HepG2 (cell line): ENCODE measurements around the gene MTUS2. TPM values are rescaled to one million over a fixed set of nuclear protein-coding genes. Genes with fewer than 3 reads are reported as not detected.

ENCODE experiments used
- ATAC-seq: fragments of 200-7000 bp; cut with Tn5 transposase; 3 replicates; pipeline ENCODE4 v1.9.1; 2020; ENCODE audit warnings: mild to moderate bottlenecking, moderate library complexity
- BruUV-seq: library from RNA; stranded (reverse); fragments of 400-500 nt; replicated peaks from 2 replicates; lab custom pipeline; 2021; lab: Mats Ljungman, UMichigan
- CTCF ChIA-PET: fragments of 300-600 bp; formaldehyde crosslinking; extraction: SDS; loops from one replicate; lab custom pipeline; 2021; ENCODE audit warnings: low total read pairs, inconsistent platforms, low intra/inter-chr PET ratio; lab: Yijun Ruan, JAX
- POLR2A ChIA-PET: fragments of 350-600 bp; sonication (Branson Sonifier 250); formaldehyde crosslinking; loops from one replicate; lab custom pipeline; 2020; ENCODE audit warnings: antibody characterized with exemption, inconsistent platforms; lab: Yijun Ruan, JAX
- DNase-seq: peaks from one replicate; pipeline ENCODE4 v3.0.0-alpha.2; 2015; ENCODE audit warnings: low spot score
- FAIRE-seq: peaks from 3 replicates; lab custom pipeline; 2011; peaks lifted over from hg19 to GRCh38; lab: Jason Lieb, UNC
- H2AFZ ChIP-seq: one replicate; pipeline ENCODE4 v1.6.1; 2011; ENCODE audit warnings: low read length, inconsistent platforms
- H3K27ac ChIP-seq: fragments of 300-600 bp; 3 replicates; pipeline ENCODE4 v1.8.0; 2011; ENCODE audit warnings: mixed run types, mild to moderate bottlenecking, mixed read lengths, low read length, inconsistent platforms; ENCODE audit not compliant: insufficient read depth; ENCODE audit errors: extremely low read length
- H3K27me3 ChIP-seq, 2 experiments: fragments of 200-600 bp in 1 of 2; 2 replicates in 1 of 2; 3 replicates in 1 of 2; pipeline versions ENCODE4 v1.6.0 to v1.8.0; 2011; ENCODE audit warnings: low read length in 2 of 2, mild to moderate bottlenecking in 2 of 2, moderate library complexity in 2 of 2, inconsistent platforms in 1 of 2; ENCODE audit not compliant: insufficient read depth in 2 of 2, control insufficient read depth in 1 of 2
- H3K36me3 ChIP-seq, 2 experiments: fragments of 200-600 bp in 1 of 2; replicated peaks in 1 of 2; 2 replicates in 1 of 2; 3 replicates in 1 of 2; pipeline versions ENCODE4 v1.5.1 to v1.8.0; 2011; ENCODE audit warnings: low read length in 2 of 2, inconsistent platforms in 1 of 2; ENCODE audit not compliant: insufficient read depth in 2 of 2, control insufficient read depth in 1 of 2
- H3K4me1 ChIP-seq: 2 replicates; pipeline ENCODE4 v1.5.1; 2012; ENCODE audit warnings: low read length, inconsistent platforms; ENCODE audit not compliant: insufficient read depth
- H3K4me2 ChIP-seq: 2 replicates; pipeline ENCODE4 v1.6.0; 2011; ENCODE audit warnings: low read depth, low read length, inconsistent platforms
- H3K4me3 ChIP-seq, 3 experiments: fragments of 200-600 bp in 1 of 3; sonication (generic), shearing (Covaris generic) in 1 of 3; replicated peaks in 1 of 3; 2 replicates each; pipeline ENCODE4 v1.5.1; 2011 to 2016; ENCODE audit warnings: low read length in 3 of 3, inconsistent platforms in 2 of 3, low read depth in 2 of 3, mild to moderate bottlenecking in 2 of 3, control low read depth in 1 of 3, mixed read lengths in 1 of 3; ENCODE audit not compliant: insufficient read depth in 1 of 3
- H3K79me2 ChIP-seq: one replicate; pipeline ENCODE4 v1.6.1; 2011; ENCODE audit warnings: low read length, inconsistent platforms; ENCODE audit not compliant: insufficient read depth
- H3K9ac ChIP-seq: 2 replicates; pipeline ENCODE4 v1.6.0; 2011; ENCODE audit warnings: mild to moderate bottlenecking, low read depth, low read length, inconsistent platforms; ENCODE audit not compliant: insufficient read depth
- H3K9me3 ChIP-seq: 2 replicates; pipeline ENCODE4 v1.5.1; 2012; ENCODE audit warnings: mild to moderate bottlenecking, low read length
- H4K20me1 ChIP-seq: 2 replicates; pipeline ENCODE4 v1.6.0; 2011; ENCODE audit warnings: inconsistent platforms, mild to moderate bottlenecking, low read length, moderate library complexity; ENCODE audit not compliant: insufficient read depth
- CERS6 ChIP-seq: sonication (generic); formaldehyde crosslinking; IDR thresholded peaks from 2 replicates; pipeline ENCODE4 v1.5.0; 2020; ENCODE audit warnings: missing genetic modification reagents
- DNMT3B ChIP-seq: conservative IDR thresholded peaks from 2 replicates; pipeline ENCODE4 v1.6.1; 2016; ENCODE audit warnings: missing biosample characterization, control low read depth
- FOXJ3 ChIP-seq: sonication (generic); formaldehyde crosslinking; IDR thresholded peaks from 2 replicates; pipeline ENCODE4 v1.4.0; 2020; ENCODE audit warnings: missing genetic modification reagents, mild to moderate bottlenecking, borderline replicate concordance
- HNF1B ChIP-seq: sonication (generic); formaldehyde crosslinking; IDR thresholded peaks from 2 replicates; pipeline ENCODE4 v1.5.1; 2020; ENCODE audit warnings: mild to moderate bottlenecking, moderate library complexity, missing genetic modification reagents
- ISX ChIP-seq: sonication (generic); formaldehyde crosslinking; conservative IDR thresholded peaks from 2 replicates; pipeline ENCODE4 v1.5.0; 2020; ENCODE audit warnings: missing genetic modification reagents
- MED8 ChIP-seq: sonication (generic); formaldehyde crosslinking; IDR thresholded peaks from 2 replicates; pipeline ENCODE4 v1.8.1; 2023; ENCODE audit warnings: mild to moderate bottlenecking, missing genetic modification reagents; ENCODE audit not compliant: insufficient replicate concordance
- SNRNP70 ChIP-seq: fragments of 200-400 bp; formaldehyde crosslinking; IDR thresholded peaks from 2 replicates; pipeline ENCODE4 v1.6.1; 2017; ENCODE audit warnings: mild to moderate bottlenecking, low read depth, low read length, moderate library complexity
- ZFP82 ChIP-seq: sonication (generic); formaldehyde crosslinking; IDR thresholded peaks from 2 replicates; pipeline ENCODE4 v1.5.1; 2020; ENCODE audit warnings: mild to moderate bottlenecking, missing genetic modification reagents, borderline replicate concordance
- ZNF879 ChIP-seq: sonication (generic); formaldehyde crosslinking; IDR thresholded peaks from 2 replicates; pipeline ENCODE4 v1.8.1; 2023; ENCODE audit warnings: missing genetic modification reagents
- WGBS: methylation state at CpG from one replicate; pipeline ENCODE4 v1.1.6; 2017; ENCODE audit warnings: low lambda C conversion rate; 5-methylcytosine and 5-hydroxymethylcytosine counted together
- in situ Hi-C: cut with HindIII; loops from 2 replicates; pipeline ENCODE4 v1.10.0; 2017; ENCODE audit warnings: low pct_unique_long_range_greater_than_20kb; ENCODE audit not compliant: extremely low pct_ligation_motif_present
- intact Hi-C: fragments of 100-400 bp; cut with micrococcal nuclease; formaldehyde crosslinking; loops from one replicate; pipeline ENCODE4 v1.10.0; 2022; ENCODE audit not compliant: unreplicated experiment
- polyA plus RNA-seq, 8 experiments: library from polyadenylated mRNA; depleted of rRNA in 3 of 8; stranded (reverse) in 7 of 8; unstranded in 1 of 8; fragments of >200 nt; fragmentation: Illumina TruSeq in 4 of 8; extraction: Trizol in 4 of 8; gene quantifications; 2 replicates each; pipeline versions ENCODE4 v1.2.1 to v1.2.3, GENCODE V29; 2011 to 2016; ENCODE audit warnings: low read depth in 4 of 8, missing spikeins in 1 of 8, mixed read lengths in 1 of 8; ENCODE audit not compliant: insufficient read depth in 1 of 8
- total RNA-seq, 5 experiments: library from RNA; depleted of rRNA; stranded (reverse); fragments of >200 nt; fragmentation: Illumina TruSeq; extraction: Trizol; gene quantifications; 2 replicates each; pipeline ENCODE4 v1.2.3, GENCODE V29; 2016; ENCODE audit warnings: low read depth in 1 of 5
- TF ChIP-seq, protein P1 (sequence below): sonication (generic); formaldehyde crosslinking; IDR thresholded peaks from 2 replicates; pipeline ENCODE4 v1.4.0; 2020; ENCODE audit warnings: missing genetic modification reagents
- TF ChIP-seq, protein P2 (sequence below): sonication (generic); formaldehyde crosslinking; IDR thresholded peaks from 2 replicates; pipeline ENCODE4 v1.4.0; 2020; ENCODE audit warnings: mild to moderate bottlenecking, missing genetic modification reagents
- TF ChIP-seq, protein P3 (sequence below): sonication (generic); formaldehyde crosslinking; IDR thresholded peaks from 2 replicates; pipeline ENCODE4 v1.4.0; 2020; ENCODE audit warnings: missing genetic modification reagents

Gene MTUS2
- total and polyA plus RNA-seq, 2 of the 13 experiments (the other 11 are each of a cell fraction or from before 2014, with no cell fraction given): not detected

GRCh38 chr13:29397265-29397664 is 577.1 kb downstream of the MTUS2 start:
- CTCF ChIA-PET: no interaction called here
- intact Hi-C loops: no loop called here
- TF ChIP-seq ZFP82 (CRISPR knock-in tag): no peak
- TF ChIP-seq ZNF879 (CRISPR knock-in tag): no peak
- TF ChIP-seq CERS6 (CRISPR knock-in tag): no peak
- TF ChIP-seq, protein P1, sequence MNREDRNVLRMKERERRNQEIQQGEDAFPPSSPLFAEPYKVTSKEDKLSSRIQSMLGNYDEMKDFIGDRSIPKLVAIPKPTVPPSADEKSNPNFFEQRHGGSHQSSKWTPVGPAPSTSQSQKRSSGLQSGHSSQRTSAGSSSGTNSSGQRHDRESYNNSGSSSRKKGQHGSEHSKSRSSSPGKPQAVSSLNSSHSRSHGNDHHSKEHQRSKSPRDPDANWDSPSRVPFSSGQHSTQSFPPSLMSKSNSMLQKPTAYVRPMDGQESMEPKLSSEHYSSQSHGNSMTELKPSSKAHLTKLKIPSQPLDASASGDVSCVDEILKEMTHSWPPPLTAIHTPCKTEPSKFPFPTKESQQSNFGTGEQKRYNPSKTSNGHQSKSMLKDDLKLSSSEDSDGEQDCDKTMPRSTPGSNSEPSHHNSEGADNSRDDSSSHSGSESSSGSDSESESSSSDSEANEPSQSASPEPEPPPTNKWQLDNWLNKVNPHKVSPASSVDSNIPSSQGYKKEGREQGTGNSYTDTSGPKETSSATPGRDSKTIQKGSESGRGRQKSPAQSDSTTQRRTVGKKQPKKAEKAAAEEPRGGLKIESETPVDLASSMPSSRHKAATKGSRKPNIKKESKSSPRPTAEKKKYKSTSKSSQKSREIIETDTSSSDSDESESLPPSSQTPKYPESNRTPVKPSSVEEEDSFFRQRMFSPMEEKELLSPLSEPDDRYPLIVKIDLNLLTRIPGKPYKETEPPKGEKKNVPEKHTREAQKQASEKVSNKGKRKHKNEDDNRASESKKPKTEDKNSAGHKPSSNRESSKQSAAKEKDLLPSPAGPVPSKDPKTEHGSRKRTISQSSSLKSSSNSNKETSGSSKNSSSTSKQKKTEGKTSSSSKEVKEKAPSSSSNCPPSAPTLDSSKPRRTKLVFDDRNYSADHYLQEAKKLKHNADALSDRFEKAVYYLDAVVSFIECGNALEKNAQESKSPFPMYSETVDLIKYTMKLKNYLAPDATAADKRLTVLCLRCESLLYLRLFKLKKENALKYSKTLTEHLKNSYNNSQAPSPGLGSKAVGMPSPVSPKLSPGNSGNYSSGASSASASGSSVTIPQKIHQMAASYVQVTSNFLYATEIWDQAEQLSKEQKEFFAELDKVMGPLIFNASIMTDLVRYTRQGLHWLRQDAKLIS (CRISPR knock-in tag): no peak
- TF ChIP-seq ISX (CRISPR knock-in tag): no peak
- TF ChIP-seq, protein P2, sequence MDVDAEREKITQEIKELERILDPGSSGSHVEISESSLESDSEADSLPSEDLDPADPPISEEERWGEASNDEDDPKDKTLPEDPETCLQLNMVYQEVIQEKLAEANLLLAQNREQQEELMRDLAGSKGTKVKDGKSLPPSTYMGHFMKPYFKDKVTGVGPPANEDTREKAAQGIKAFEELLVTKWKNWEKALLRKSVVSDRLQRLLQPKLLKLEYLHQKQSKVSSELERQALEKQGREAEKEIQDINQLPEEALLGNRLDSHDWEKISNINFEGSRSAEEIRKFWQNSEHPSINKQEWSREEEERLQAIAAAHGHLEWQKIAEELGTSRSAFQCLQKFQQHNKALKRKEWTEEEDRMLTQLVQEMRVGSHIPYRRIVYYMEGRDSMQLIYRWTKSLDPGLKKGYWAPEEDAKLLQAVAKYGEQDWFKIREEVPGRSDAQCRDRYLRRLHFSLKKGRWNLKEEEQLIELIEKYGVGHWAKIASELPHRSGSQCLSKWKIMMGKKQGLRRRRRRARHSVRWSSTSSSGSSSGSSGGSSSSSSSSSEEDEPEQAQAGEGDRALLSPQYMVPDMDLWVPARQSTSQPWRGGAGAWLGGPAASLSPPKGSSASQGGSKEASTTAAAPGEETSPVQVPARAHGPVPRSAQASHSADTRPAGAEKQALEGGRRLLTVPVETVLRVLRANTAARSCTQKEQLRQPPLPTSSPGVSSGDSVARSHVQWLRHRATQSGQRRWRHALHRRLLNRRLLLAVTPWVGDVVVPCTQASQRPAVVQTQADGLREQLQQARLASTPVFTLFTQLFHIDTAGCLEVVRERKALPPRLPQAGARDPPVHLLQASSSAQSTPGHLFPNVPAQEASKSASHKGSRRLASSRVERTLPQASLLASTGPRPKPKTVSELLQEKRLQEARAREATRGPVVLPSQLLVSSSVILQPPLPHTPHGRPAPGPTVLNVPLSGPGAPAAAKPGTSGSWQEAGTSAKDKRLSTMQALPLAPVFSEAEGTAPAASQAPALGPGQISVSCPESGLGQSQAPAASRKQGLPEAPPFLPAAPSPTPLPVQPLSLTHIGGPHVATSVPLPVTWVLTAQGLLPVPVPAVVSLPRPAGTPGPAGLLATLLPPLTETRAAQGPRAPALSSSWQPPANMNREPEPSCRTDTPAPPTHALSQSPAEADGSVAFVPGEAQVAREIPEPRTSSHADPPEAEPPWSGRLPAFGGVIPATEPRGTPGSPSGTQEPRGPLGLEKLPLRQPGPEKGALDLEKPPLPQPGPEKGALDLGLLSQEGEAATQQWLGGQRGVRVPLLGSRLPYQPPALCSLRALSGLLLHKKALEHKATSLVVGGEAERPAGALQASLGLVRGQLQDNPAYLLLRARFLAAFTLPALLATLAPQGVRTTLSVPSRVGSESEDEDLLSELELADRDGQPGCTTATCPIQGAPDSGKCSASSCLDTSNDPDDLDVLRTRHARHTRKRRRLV (CRISPR knock-in tag): no peak
- no peak for TF ChIP-seq SNRNP70
- no peak for TF ChIP-seq HNF1B
- TF ChIP-seq, protein P3, sequence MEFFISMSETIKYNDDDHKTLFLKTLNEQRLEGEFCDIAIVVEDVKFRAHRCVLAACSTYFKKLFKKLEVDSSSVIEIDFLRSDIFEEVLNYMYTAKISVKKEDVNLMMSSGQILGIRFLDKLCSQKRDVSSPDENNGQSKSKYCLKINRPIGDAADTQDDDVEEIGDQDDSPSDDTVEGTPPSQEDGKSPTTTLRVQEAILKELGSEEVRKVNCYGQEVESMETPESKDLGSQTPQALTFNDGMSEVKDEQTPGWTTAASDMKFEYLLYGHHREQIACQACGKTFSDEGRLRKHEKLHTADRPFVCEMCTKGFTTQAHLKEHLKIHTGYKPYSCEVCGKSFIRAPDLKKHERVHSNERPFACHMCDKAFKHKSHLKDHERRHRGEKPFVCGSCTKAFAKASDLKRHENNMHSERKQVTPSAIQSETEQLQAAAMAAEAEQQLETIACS (CRISPR knock-in tag): no peak
- no peak for TF ChIP-seq DNMT3B
- no peak for TF ChIP-seq MED8
- no peak for TF ChIP-seq FOXJ3 (CRISPR knock-in tag)

More at GRCh38 chr13:29397265-29397664, 577.1 kb downstream of the MTUS2 start:
- H3K36me3 ChIP-seq: no peaks in the 10 kb centered on the region
- H3K27ac ChIP-seq: no peak overlapping the region
- POLR2A ChIA-PET: no interaction called here
- H3K4me2 ChIP-seq: no peak overlapping the region
- DNase-seq (no peak), ATAC-seq (no peak), FAIRE-seq (no peak)
- BruUV-seq: no TSS peak
- 0 out of 5 replicates have a peak, but pooled peaks cover 0 to 5% of the 10 kb centered on the region in 2 experiments for H3K27me3 ChIP-seq
- no peak overlapping the region for H3K9ac ChIP-seq
- no peak overlapping the region for H3K4me3 ChIP-seq
- in situ Hi-C loops: no loop called here
- H2AFZ ChIP-seq: no peak overlapping the region
- no peaks in the 10 kb centered on the region for H4K20me1 ChIP-seq
- H3K79me2 ChIP-seq: no peaks in the 10 kb centered on the region
- peaks cover 11% of the 10 kb centered on the region for H3K4me1 ChIP-seq
- WGBS: 8% methylated on average over 3 of the region's 3 CpGs
- H3K9me3 ChIP-seq: no peaks in the 10 kb centered on the region
